ENCODE results near the gene CRLF1.

CRLF1 gene

DNA sequence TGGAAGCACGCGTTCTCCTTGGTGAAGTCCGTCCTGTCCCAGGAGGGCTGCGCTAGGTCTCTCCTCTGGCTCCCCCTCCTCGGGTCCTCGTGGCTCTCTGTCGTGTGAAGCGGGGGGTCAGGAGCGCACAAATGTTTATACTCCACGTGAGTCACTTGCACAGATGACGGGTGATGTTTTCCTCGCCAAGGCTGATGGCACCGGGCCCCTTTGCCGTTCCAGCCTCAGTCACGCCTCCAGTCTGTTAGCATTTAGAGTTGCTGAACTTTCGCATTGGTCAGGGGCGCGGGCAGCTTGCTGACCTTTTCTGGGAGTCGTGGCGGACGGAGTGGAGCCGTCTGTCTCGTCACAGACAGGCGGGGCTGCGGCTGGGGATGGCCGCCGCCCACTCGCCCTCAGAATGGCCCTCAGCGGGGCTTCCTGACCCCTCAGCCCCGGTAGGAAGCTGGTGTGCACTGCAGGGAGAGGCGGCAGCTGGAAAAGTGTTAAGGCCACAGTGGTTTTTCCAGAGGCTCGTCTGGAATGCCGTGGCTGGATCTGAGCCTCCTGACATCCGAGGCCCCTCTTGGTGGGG is 44.0 kb upstream of the CRLF1 start:
- H3K4me3 ChIP-seq (replicated peaks; ENCODE audit: low read depth, low read length) = no peak overlapping the region
- TF ChIP-seq, protein P1, sequence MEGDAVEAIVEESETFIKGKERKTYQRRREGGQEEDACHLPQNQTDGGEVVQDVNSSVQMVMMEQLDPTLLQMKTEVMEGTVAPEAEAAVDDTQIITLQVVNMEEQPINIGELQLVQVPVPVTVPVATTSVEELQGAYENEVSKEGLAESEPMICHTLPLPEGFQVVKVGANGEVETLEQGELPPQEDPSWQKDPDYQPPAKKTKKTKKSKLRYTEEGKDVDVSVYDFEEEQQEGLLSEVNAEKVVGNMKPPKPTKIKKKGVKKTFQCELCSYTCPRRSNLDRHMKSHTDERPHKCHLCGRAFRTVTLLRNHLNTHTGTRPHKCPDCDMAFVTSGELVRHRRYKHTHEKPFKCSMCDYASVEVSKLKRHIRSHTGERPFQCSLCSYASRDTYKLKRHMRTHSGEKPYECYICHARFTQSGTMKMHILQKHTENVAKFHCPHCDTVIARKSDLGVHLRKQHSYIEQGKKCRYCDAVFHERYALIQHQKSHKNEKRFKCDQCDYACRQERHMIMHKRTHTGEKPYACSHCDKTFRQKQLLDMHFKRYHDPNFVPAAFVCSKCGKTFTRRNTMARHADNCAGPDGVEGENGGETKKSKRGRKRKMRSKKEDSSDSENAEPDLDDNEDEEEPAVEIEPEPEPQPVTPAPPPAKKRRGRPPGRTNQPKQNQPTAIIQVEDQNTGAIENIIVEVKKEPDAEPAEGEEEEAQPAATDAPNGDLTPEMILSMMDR (IDR thresholded peaks at IDR 0.05; ENCODE audit: low read depth, low read length, missing control alignments) = no peak
- no peak for DNase-seq (ENCODE audit: extremely low read depth, low read depth)

DNA sequence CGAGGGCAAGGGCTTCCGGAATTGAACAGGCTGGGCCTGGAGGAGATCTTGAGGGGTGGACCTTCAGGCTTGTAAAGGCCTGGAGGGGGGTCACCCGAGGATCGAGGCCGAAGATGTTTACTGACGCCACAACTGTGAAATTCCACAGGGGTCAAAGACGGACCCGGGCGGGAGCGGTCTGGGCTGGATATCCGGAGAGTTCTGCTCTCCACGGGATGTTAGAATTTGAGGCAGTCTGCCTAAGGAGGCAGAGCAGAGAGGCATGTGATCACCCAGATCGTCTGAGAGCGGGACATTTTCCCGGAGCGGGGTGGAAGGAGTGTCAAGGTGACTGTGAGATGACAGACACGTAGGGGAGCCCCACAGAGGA is 43.4 kb upstream of the CRLF1 start:
- no peak overlapping the region for H3K4me3 ChIP-seq (replicated peaks; ENCODE audit: low read depth, low read length)
- DNase-seq (ENCODE audit: extremely low read depth, low read depth) = no peak
- TF ChIP-seq, protein P1 (IDR thresholded peaks at IDR 0.05; ENCODE audit: low read depth, low read length, missing control alignments) = no peak

DNA sequence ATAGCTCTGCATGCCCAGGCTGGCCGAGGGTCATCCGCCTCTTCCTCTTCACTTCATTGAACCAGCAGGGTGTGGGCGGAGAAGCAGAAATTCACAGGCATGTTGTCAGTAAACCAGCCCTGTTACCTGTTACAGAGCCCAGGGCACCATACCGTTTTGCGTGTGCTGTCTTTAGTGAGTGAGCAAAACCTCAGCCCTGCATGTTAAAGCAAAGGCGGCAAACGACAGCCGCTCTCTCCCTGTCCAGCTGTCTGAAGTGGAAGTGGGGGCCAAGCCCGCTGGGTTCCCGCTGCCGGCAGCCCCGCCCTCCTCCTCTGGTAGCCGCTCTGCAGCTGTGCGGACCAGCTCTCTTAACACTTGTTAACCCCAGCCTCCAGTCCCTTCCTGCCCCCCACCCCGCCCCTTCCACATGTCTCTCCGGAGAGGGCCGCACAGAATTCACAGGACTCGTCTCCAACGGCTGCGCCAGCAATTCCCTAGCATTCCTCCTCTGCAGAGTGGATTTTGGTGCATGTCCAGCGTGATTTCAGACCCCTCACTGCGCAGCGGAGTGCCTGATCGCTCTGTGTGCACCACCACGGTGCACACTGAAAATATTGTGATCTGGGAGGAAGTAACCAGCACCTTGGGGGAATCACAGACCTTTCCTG is 42.9 kb upstream of the CRLF1 start:
- no peak for DNase-seq (ENCODE audit: extremely low read depth, low read depth)
- TF ChIP-seq, protein P1 (IDR thresholded peaks at IDR 0.05; ENCODE audit: low read depth, low read length, missing control alignments) = no peak
- H3K4me3 ChIP-seq (replicated peaks; ENCODE audit: low read depth, low read length) = no peak overlapping the region

DNA sequence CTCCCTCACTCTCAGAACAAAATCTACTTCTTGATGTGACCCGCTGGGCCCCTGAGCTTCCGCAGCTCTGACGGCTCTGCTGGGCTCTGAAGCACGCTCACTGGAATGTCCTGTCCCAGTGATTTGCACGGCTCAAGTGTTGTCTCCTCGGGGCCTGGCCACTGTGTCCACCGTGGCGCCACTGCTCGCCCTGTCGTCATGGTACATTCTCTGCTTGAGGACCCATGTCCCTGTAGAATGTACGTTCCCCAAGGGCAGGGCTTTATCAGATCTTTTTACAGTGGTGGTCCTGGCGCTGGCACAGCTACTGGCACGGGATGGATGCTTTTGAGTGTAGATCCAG is 42.3 kb upstream of the CRLF1 start:
- TF ChIP-seq, protein P1 (IDR thresholded peaks at IDR 0.05; ENCODE audit: low read depth, low read length, missing control alignments) = no peak
- H3K4me3 ChIP-seq (replicated peaks; ENCODE audit: low read depth, low read length) = no peak overlapping the region
- no peak for DNase-seq (ENCODE audit: extremely low read depth, low read depth)

DNA sequence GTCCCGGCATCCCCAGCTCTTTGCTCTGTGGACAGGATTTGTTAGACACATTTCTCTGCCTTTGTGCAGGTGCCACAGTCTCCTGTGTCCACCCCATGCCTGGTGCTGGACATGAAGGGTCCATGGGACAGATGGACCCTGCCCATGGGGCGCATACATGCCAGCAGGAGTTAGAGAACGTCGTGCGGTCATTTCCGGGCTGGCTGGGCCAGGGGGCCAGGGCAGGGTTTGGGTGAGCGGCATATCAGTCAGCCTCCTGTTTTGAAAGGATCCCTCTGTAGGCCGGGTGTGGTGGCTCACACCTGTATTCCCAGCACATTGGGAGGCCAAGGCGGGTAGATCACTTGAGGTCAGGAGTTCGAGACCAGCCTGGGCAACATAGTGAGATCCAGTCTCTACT is 41.2 kb upstream of the CRLF1 start:
- H3K4me3 ChIP-seq (replicated peaks; ENCODE audit: low read depth, low read length) = no peak overlapping the region
- DNase-seq (ENCODE audit: extremely low read depth, low read depth) = no peak
- TF ChIP-seq, protein P1 (IDR thresholded peaks at IDR 0.05; ENCODE audit: low read depth, low read length, missing control alignments) = no peak

DNA sequence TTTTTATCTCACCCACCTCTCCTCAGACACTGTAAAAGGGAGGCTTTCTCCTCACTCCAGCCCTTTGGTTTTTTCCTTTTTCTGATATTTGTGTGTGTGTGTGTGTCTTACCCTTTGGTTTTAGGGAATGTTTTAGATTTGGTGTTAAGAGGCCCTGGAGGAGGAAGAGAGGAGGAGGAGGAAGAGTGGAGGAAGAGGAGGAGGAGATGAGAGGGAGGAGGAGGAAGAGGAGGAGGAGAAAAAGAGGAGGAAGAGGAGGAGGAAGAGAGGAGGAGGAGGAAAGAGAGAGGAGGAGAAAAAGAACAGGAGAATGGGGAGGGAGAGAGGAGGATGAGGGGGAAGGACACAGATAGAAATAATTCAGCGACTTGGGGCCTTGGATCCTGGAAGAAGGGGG is 40.8 kb upstream of the CRLF1 start:
- no peak for DNase-seq (ENCODE audit: extremely low read depth, low read depth)
- H3K4me3 ChIP-seq (replicated peaks; ENCODE audit: low read depth, low read length) = no peak overlapping the region
- TF ChIP-seq, protein P1 (IDR thresholded peaks at IDR 0.05; ENCODE audit: low read depth, low read length, missing control alignments) = no peak
